SK-N-SH (cell line): ENCODE data around the gene IMPG1. TPM values are rescaled to one million over a fixed set of nuclear protein-coding genes. Genes with fewer than 3 reads are reported as not detected.

Experiments used
- CTCF ChIA-PET: fragments of 300-600, 350-600 bp; formaldehyde crosslinking; extraction: SDS; loops from one replicate; lab custom pipeline; 2021; lab: Yijun Ruan, JAX
- POLR2A ChIA-PET: fragments of 350-600 bp; sonication (Branson Sonifier 250); formaldehyde crosslinking; extraction: SDS; loops from one replicate; lab custom pipeline; 2020; ENCODE audit warnings: antibody characterized with exemption, inconsistent platforms; lab: Yijun Ruan, JAX
- DNase-seq: peaks from one replicate; pipeline ENCODE4 v3.0.0; 2012
- H2AFZ ChIP-seq: fragments of 200-600 bp; sonication (generic); 2 replicates; pipeline ENCODE4 v1.8.1; 2016; ENCODE audit warnings: antibody characterized with exemption, mild to moderate bottlenecking, low read depth
- H3F3A ChIP-seq: fragments of 200-600 bp; sonication (generic); replicated peaks from 2 replicates; pipeline ENCODE3; 2016; ENCODE audit warnings: antibody characterized with exemption, mild to moderate bottlenecking; ENCODE audit not compliant: insufficient read depth
- H3K27ac ChIP-seq, 2 experiments: fragments of 200-500 bp in 1 of 2; fragments of 200-600 bp in 1 of 2; sonication (Bioruptor generic) in 1 of 2; sonication (generic), shearing (Covaris generic) in 1 of 2; 2 replicates each; pipeline versions ENCODE4 v1.5.1 to v1.6.1; 2014 to 2016; ENCODE audit warnings: low read depth in 2 of 2, inconsistent platforms in 1 of 2, low read length in 1 of 2, mild to moderate bottlenecking in 1 of 2, mixed read lengths in 1 of 2
- H3K27me3 ChIP-seq: fragments of 200-600 bp; sonication (generic), shearing (Covaris generic); 2 replicates; pipeline ENCODE4 v1.6.1; 2016; ENCODE audit warnings: mixed run types; ENCODE audit not compliant: insufficient read depth
- H3K36me3 ChIP-seq, 2 experiments: fragments of 200-500 bp in 1 of 2; fragments of 200-600 bp in 1 of 2; sonication (Bioruptor generic) in 1 of 2; sonication (generic) in 1 of 2; replicated peaks in 1 of 2; 2 replicates each; pipeline versions ENCODE3 to v1.5.1; 2014 to 2016; ENCODE audit warnings: low read length in 1 of 2, mild to moderate bottlenecking in 1 of 2; ENCODE audit not compliant: insufficient read depth in 2 of 2, control insufficient read depth in 1 of 2
- H3K4me1 ChIP-seq, 2 experiments: fragments of 200-500 bp in 1 of 2; fragments of 200-600 bp in 1 of 2; sonication (Bioruptor generic) in 1 of 2; sonication (generic), shearing (Covaris generic) in 1 of 2; 2 replicates each; pipeline versions ENCODE4 v1.5.1 to v1.6.1; 2014 to 2016; ENCODE audit warnings: low read depth in 1 of 2, low read length in 1 of 2, mixed run types in 1 of 2; ENCODE audit not compliant: insufficient read depth in 2 of 2, control insufficient read depth in 1 of 2
- H3K4me2 ChIP-seq: fragments of 200-600 bp; sonication (generic), shearing (Covaris generic); 2 replicates; pipeline ENCODE4 v1.6.1; 2017; ENCODE audit warnings: mixed run types
- H3K4me3 ChIP-seq, 2 experiments: fragments of 200-500 bp in 1 of 2; fragments of 200-600 bp in 1 of 2; sonication (Bioruptor generic) in 1 of 2; sonication (generic), shearing (Covaris generic) in 1 of 2; 2 replicates each; pipeline versions ENCODE4 v1.5.1 to v1.8.1; 2014 to 2016; ENCODE audit warnings: low read depth in 2 of 2, inconsistent platforms in 1 of 2, low read length in 1 of 2, mild to moderate bottlenecking in 1 of 2, mixed read lengths in 1 of 2, moderate library complexity in 1 of 2
- H3K79me2 ChIP-seq: fragments of 200-600 bp; sonication (generic); 2 replicates; pipeline ENCODE4 v1.8.1; 2017; ENCODE audit warnings: mild to moderate bottlenecking; ENCODE audit not compliant: insufficient read depth
- H3K9ac ChIP-seq: fragments of 200-600 bp; sonication (generic); 2 replicates; pipeline ENCODE4 v1.6.1; 2017; ENCODE audit warnings: mixed run types
- H3K9me2 ChIP-seq: fragments of 200-600 bp; sonication (generic); 2 replicates; pipeline ENCODE4 v1.6.1; 2017; ENCODE audit warnings: mixed run types
- H3K9me3 ChIP-seq: fragments of 200-600 bp; sonication (generic); 2 replicates; pipeline ENCODE4 v1.6.1; 2017; ENCODE audit warnings: mixed run types, mild to moderate bottlenecking, moderate library complexity
- H4K20me1 ChIP-seq: fragments of 200-600 bp; sonication (generic); 2 replicates; pipeline ENCODE4 v1.6.1; 2017; ENCODE audit warnings: mild to moderate bottlenecking, mixed run types; ENCODE audit not compliant: insufficient read depth
- CHD2 ChIP-seq: fragments of 150-350 bp; IDR thresholded peaks from 2 replicates; pipeline ENCODE4 v1.6.1; 2018; ENCODE audit warnings: low read length; ENCODE audit not compliant: partially characterized antibody
- EZH2phosphoT487 ChIP-seq: fragments of 200-600 bp; sonication (generic); IDR thresholded peaks from 2 replicates; pipeline ENCODE4 v1.6.1; 2017; ENCODE audit warnings: low read depth, mixed run types, mild to moderate bottlenecking, antibody characterized with exemption, moderate library complexity, borderline replicate concordance
- FOSL2 ChIP-seq: IDR thresholded peaks from 2 replicates; pipeline ENCODE4 v1.4.0; 2012; ENCODE audit warnings: low read depth, mild to moderate bottlenecking, moderate library complexity, borderline replicate concordance
- FOXJ3 ChIP-seq: sonication (generic); formaldehyde crosslinking; IDR thresholded peaks from 2 replicates; pipeline ENCODE4 v1.5.1; 2020; ENCODE audit warnings: mild to moderate bottlenecking, missing genetic modification reagents
- GABPA ChIP-seq: IDR thresholded peaks from 2 replicates; pipeline ENCODE4 v1.4.0; 2012; ENCODE audit warnings: low read depth, mild to moderate bottlenecking
- MEF2A ChIP-seq: IDR thresholded peaks from 2 replicates; pipeline ENCODE4 v1.4.0; 2012; ENCODE audit warnings: low read depth, borderline replicate concordance
- MXI1 ChIP-seq: IDR thresholded peaks from 2 replicates; pipeline ENCODE4 v1.6.1; 2012; ENCODE audit warnings: mild to moderate bottlenecking, low read depth, low read length, improper control_type of control experiment
- NRF1 ChIP-seq: IDR thresholded peaks from 2 replicates; pipeline ENCODE4 v1.6.1; 2012; ENCODE audit warnings: low read depth, mild to moderate bottlenecking, low read length
- POLR2AphosphoS5 ChIP-seq: IDR thresholded peaks from 2 replicates; pipeline ENCODE4 v1.6.1; 2012; ENCODE audit warnings: low read depth, low read length
- REST ChIP-seq: IDR thresholded peaks from 2 replicates; pipeline ENCODE4 v1.6.1; 2012; ENCODE audit warnings: mild to moderate bottlenecking, low read depth, low read length, moderate library complexity
- RFX5 ChIP-seq: IDR thresholded peaks from 2 replicates; pipeline ENCODE4 v1.6.1; 2012; ENCODE audit warnings: mild to moderate bottlenecking, improper control_type of control experiment, low read length
- RXRA ChIP-seq: IDR thresholded peaks from 2 replicates; pipeline ENCODE4 v1.4.0; 2012; ENCODE audit warnings: low read depth, mild to moderate bottlenecking, borderline replicate concordance
- TAF1 ChIP-seq: IDR thresholded peaks from 2 replicates; pipeline ENCODE4 v1.6.1; 2012; ENCODE audit warnings: low read depth, mild to moderate bottlenecking, low read length, moderate library complexity, borderline replicate concordance
- TEAD4 ChIP-seq: IDR thresholded peaks from 2 replicates; pipeline ENCODE4 v1.4.0; 2012; ENCODE audit warnings: mild to moderate bottlenecking, borderline replicate concordance; ENCODE audit not compliant: insufficient read depth
- polyA plus RNA-seq, 3 experiments: library from polyadenylated mRNA; depleted of rRNA; stranded (reverse); fragments of >200 nt; gene quantifications; 2 replicates each; pipeline ENCODE4 v1.2.3, GENCODE V29; 2012
- TF ChIP-seq, protein P1 (sequence below): fragments of 150-350 bp; IDR thresholded peaks from 2 replicates; pipeline ENCODE4 v1.6.1; 2017; ENCODE audit warnings: antibody characterized with exemption, low read length, low read depth, borderline replicate concordance
- TF ChIP-seq, protein P2 (sequence below): fragments of 200-600 bp; sonication (generic); IDR thresholded peaks from 2 replicates; pipeline ENCODE4 v1.6.1; 2017; ENCODE audit warnings: antibody characterized with exemption, mild to moderate bottlenecking, moderate library complexity
- TF ChIP-seq, protein P3 (sequence below): IDR thresholded peaks from 2 replicates; pipeline ENCODE4 v1.4.0; 2012; ENCODE audit warnings: low read depth, borderline replicate concordance

IMPG1 gene, protein sequence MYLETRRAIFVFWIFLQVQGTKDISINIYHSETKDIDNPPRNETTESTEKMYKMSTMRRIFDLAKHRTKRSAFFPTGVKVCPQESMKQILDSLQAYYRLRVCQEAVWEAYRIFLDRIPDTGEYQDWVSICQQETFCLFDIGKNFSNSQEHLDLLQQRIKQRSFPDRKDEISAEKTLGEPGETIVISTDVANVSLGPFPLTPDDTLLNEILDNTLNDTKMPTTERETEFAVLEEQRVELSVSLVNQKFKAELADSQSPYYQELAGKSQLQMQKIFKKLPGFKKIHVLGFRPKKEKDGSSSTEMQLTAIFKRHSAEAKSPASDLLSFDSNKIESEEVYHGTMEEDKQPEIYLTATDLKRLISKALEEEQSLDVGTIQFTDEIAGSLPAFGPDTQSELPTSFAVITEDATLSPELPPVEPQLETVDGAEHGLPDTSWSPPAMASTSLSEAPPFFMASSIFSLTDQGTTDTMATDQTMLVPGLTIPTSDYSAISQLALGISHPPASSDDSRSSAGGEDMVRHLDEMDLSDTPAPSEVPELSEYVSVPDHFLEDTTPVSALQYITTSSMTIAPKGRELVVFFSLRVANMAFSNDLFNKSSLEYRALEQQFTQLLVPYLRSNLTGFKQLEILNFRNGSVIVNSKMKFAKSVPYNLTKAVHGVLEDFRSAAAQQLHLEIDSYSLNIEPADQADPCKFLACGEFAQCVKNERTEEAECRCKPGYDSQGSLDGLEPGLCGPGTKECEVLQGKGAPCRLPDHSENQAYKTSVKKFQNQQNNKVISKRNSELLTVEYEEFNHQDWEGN
- polyA plus RNA-seq (2012; rRNA removed): not detected in 2 replicates
- polyA plus RNA-seq (2012; cell fraction: cytosol; rRNA removed): not detected in 2 replicates
- not detected in 2 replicates for polyA plus RNA-seq (2012; cell fraction: nucleus; rRNA removed)

DNA sequence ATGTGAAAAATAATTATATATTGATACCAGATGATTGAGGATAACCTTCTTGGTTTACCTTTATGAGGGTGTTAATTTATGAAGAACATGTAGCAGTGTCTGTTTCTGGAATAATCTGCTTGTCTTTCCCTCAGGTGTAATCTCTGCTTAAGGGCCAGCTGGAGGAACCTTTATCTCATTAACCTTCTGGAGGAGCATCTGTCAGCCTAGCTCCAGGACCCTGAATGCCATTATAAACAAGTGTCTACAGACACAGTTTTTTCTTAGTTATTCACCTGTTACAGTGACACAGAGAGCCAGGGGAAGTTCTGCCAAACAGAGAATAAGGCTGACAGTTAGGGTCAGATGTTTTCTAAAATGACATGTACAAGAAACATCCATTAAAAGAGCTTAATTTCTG lies at the start of gene IMPG1:
IMPG1 (minus strand) TSS at position 101 of the 400 bp plus-strand sequence. CDS start 174 bp downstream, outside the sequence.
- no peaks in the 10 kb centered on the region for H3K79me2 ChIP-seq

DNA sequence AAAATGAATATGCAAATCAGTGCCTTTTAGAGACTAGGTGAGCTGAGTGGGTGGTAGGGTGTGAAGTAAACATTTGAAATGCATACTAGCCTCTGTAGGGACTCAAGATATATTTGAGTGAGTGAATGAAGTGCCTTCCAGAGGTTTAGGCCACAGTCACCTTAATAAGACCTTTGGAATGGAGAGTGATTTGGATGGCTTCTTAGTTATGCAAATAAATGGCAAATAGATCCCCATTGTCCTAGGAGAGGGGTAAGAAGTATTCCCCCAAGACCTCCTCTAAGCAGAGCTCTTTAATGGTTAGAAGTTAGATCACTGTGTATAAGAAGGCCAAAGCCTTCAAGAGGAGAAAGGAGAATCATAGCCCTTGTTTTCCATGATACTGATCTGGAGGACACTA lies 47.8 kb upstream of the IMPG1 start:
- H4K20me1 ChIP-seq: no peaks in the 10 kb centered on the region
- POLR2A ChIA-PET: no interaction called here
- H3K9ac ChIP-seq: no peak overlapping the region
- TF ChIP-seq RFX5 (no peak), CHD2 (no peak), GABPA (no peak), REST (no peak), NRF1 (no peak), EZH2phosphoT487 (no peak), FOXJ3 (CRISPR knock-in tag) (no peak), RXRA (no peak), TEAD4 (no peak), FOSL2 (no peak), POLR2AphosphoS5 (no peak), TAF1 (no peak)
- TF ChIP-seq, protein P1, sequence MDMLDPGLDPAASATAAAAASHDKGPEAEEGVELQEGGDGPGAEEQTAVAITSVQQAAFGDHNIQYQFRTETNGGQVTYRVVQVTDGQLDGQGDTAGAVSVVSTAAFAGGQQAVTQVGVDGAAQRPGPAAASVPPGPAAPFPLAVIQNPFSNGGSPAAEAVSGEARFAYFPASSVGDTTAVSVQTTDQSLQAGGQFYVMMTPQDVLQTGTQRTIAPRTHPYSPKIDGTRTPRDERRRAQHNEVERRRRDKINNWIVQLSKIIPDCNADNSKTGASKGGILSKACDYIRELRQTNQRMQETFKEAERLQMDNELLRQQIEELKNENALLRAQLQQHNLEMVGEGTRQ: no peak
- TF ChIP-seq, protein P2, sequence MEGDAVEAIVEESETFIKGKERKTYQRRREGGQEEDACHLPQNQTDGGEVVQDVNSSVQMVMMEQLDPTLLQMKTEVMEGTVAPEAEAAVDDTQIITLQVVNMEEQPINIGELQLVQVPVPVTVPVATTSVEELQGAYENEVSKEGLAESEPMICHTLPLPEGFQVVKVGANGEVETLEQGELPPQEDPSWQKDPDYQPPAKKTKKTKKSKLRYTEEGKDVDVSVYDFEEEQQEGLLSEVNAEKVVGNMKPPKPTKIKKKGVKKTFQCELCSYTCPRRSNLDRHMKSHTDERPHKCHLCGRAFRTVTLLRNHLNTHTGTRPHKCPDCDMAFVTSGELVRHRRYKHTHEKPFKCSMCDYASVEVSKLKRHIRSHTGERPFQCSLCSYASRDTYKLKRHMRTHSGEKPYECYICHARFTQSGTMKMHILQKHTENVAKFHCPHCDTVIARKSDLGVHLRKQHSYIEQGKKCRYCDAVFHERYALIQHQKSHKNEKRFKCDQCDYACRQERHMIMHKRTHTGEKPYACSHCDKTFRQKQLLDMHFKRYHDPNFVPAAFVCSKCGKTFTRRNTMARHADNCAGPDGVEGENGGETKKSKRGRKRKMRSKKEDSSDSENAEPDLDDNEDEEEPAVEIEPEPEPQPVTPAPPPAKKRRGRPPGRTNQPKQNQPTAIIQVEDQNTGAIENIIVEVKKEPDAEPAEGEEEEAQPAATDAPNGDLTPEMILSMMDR: no peak

More for the DNA sequence above, at the start of gene IMPG1:
- H3F3A ChIP-seq: no peaks in the 10 kb centered on the region
- no peak within 1 kb of the TSS for H2AFZ ChIP-seq
- no peaks in the 10 kb centered on the region for H3K9me3 ChIP-seq
- H3K9me2 ChIP-seq: 0 out of 2 replicates have a peak, but pooled peaks cover 3% of the 10 kb centered on the region
- H3K27ac ChIP-seq: no peak within 1 kb of the TSS
- no peak within 1 kb of the TSS for H3K4me2 ChIP-seq
- no peaks in the 10 kb centered on the region for H4K20me1 ChIP-seq
- H3K9ac ChIP-seq: no peak within 1 kb of the TSS
- H3K4me1 ChIP-seq: no peaks in the 10 kb centered on the region
- TF ChIP-seq, protein P3, sequence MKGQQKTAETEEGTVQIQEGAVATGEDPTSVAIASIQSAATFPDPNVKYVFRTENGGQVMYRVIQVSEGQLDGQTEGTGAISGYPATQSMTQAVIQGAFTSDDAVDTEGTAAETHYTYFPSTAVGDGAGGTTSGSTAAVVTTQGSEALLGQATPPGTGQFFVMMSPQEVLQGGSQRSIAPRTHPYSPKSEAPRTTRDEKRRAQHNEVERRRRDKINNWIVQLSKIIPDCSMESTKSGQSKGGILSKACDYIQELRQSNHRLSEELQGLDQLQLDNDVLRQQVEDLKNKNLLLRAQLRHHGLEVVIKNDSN: no peak
- TF ChIP-seq MXI1 (no peak), CHD2 (no peak), MEF2A (no peak), POLR2AphosphoS5 (no peak), FOSL2 (no peak)
- ChIA-PET POLR2A (no interaction called here), CTCF (no interaction called here)
- no peaks in the 10 kb centered on the region for H3K36me3 ChIP-seq
- no peak within 1 kb of the TSS for H3K4me3 ChIP-seq
- no peaks in the 10 kb centered on the region for H3K27me3 ChIP-seq
- DNase-seq: no peak

More for the DNA sequence above, 47.8 kb upstream of the IMPG1 start:
- no peak for DNase-seq
- no peaks in the 10 kb centered on the region for H3K4me1 ChIP-seq
- no peaks in the 10 kb centered on the region for H3K36me3 ChIP-seq
- no peak overlapping the region for H2AFZ ChIP-seq
- CTCF ChIA-PET: no interaction called here
- H3K79me2 ChIP-seq: no peaks in the 10 kb centered on the region
- H3K4me2 ChIP-seq: no peak overlapping the region
- H3F3A ChIP-seq: no peaks in the 10 kb centered on the region
- no peak overlapping the region for H3K4me3 ChIP-seq
- no peaks in the 10 kb centered on the region for H3K27me3 ChIP-seq
- no peaks in the 10 kb centered on the region for H3K9me2 ChIP-seq
- no peaks in the 10 kb centered on the region for H3K9me3 ChIP-seq
- H3K27ac ChIP-seq: no peak overlapping the region
